Endodermal cell (in vitro differentiated cells): ENCODE data around the gene ZSWIM6. TPM values are rescaled to one million over a fixed set of nuclear protein-coding genes. Genes with fewer than 3 reads are reported as not detected.

Source experiments
- DNase-seq: peaks from one replicate; pipeline ENCODE4 v3.0.0-alpha.2; 2017
- H3K27ac ChIP-seq: 2 replicates; pipeline ENCODE4 v1.5.1; 2013; ENCODE audit warnings: mild to moderate bottlenecking, low read depth, low read length, moderate library complexity
- H3K27me3 ChIP-seq: 2 replicates; pipeline ENCODE4 v1.6.1; 2013; ENCODE audit warnings: mild to moderate bottlenecking, low read length, moderate library complexity; ENCODE audit not compliant: insufficient read depth, control insufficient read depth, poor library complexity, severe bottlenecking
- H3K36me3 ChIP-seq: 2 replicates; pipeline ENCODE4 v1.7.0; 2013; ENCODE audit warnings: mild to moderate bottlenecking, low read length, moderate library complexity; ENCODE audit not compliant: control insufficient read depth, insufficient read depth
- H3K4me1 ChIP-seq: one replicate; pipeline ENCODE4 v1.7.0; 2013; ENCODE audit warnings: low read length; ENCODE audit not compliant: control insufficient read depth, insufficient read depth
- H3K4me3 ChIP-seq: 2 replicates; pipeline ENCODE4 v1.5.1; 2013; ENCODE audit warnings: mild to moderate bottlenecking, low read length, moderate library complexity
- H3K9ac ChIP-seq: 2 replicates; pipeline ENCODE4 v1.6.1; 2013; ENCODE audit warnings: mild to moderate bottlenecking, low read length, moderate library complexity; ENCODE audit not compliant: poor library complexity, severe bottlenecking; ENCODE audit errors: extremely low read depth
- H3K9me3 ChIP-seq: 2 replicates; pipeline ENCODE4 v1.6.1; 2013; ENCODE audit warnings: mild to moderate bottlenecking, low read length, moderate library complexity; ENCODE audit not compliant: control insufficient read depth
- H3K27ac Mint-ChIP-seq: 2 replicates; pipeline ENCODE4 v1.8.0; 2020; ENCODE audit warnings: mixed read lengths
- H3K27me3 Mint-ChIP-seq: 2 replicates; pipeline ENCODE4 v1.8.0; 2021; ENCODE audit warnings: mild to moderate bottlenecking, mixed read lengths; ENCODE audit not compliant: insufficient read depth
- H3K36me3 Mint-ChIP-seq: 2 replicates; pipeline ENCODE4 v1.8.0; 2020; ENCODE audit warnings: low read depth, mixed read lengths
- H3K4me1 Mint-ChIP-seq: 2 replicates; pipeline ENCODE4 v1.8.0; 2020; ENCODE audit warnings: mixed read lengths
- H3K4me3 Mint-ChIP-seq: 2 replicates; pipeline ENCODE4 v1.8.0; 2020; ENCODE audit warnings: mild to moderate bottlenecking, moderate library complexity, mixed read lengths
- H3K9me3 Mint-ChIP-seq: 2 replicates; pipeline ENCODE4 v1.8.0; 2020; ENCODE audit warnings: mild to moderate bottlenecking, mixed read lengths
- CTCF ChIP-seq: fragments of 200-600 bp; sonication (generic); conservative IDR thresholded peaks from 2 replicates; pipeline ENCODE4 v1.5.0; 2021; ENCODE audit warnings: antibody characterized with exemption, mild to moderate bottlenecking
- WGBS, 2 experiments: methylation state at CpG; one replicate each; pipeline versions ENCODE4 v1.1.5 to v1.1.7; 2013; ENCODE audit warnings: missing lambda C conversion rate in 2 of 2, mixed read lengths in 1 of 2; ENCODE audit not compliant: insufficient coverage in 1 of 2, insufficient read length in 1 of 2; 5-methylcytosine and 5-hydroxymethylcytosine counted together
- total RNA-seq, 2 donors: library from RNA; stranded (reverse); fragmentation: NEBNext Ultra II Directional in 1 of 2; extraction: Animal tissue kit (Norgen Biotek cat#: 25700) in 1 of 2; gene quantifications; 2 replicates in 1 of 2; 3 replicates in 1 of 2; pipeline ENCODE4 v1.2.1, GENCODE V29; 2021

ZSWIM6 gene
- total RNA-seq, 2 donors from 2014 or later = 18.1 to 18.8 TPM

- no peak for TF ChIP-seq CTCF
- Histone ChIP-seq H3K36me3 (no peaks in the 10 kb centered on the region), H3K27me3 (peaks cover 12% of the 10 kb centered on the region), H3K27ac (no peak overlapping the region), H3K4me3 (peak overlapping the region; percentile 68), H3K4me1 (peaks cover 35% of the 10 kb centered on the region), H3K9me3 (peaks cover 10% of the 10 kb centered on the region), H3K9ac (no peak overlapping the region)
- no peak for DNase-seq
- Mint-ChIP-seq H3K27ac (peak overlapping the region; percentile 81), H3K9me3 (peaks cover 9% of the 10 kb centered on the region), H3K36me3 (no peaks in the 10 kb centered on the region), H3K4me1 (peaks cover 46% of the 10 kb centered on the region), H3K4me3 (peak overlapping the region; percentile 27), H3K27me3 (peaks cover 26% of the 10 kb centered on the region)
- 84 to 91% methylated on average over 6 of the region's 7 CpGs for WGBS, 2 experiments
These were observed 42.3 kb upstream of the ZSWIM6 start for GRCh38 chr5:61289669-61290306.

GRCh38 chr5:61290791-61291210, 41.3 kb upstream of the ZSWIM6 start:
- Mint-ChIP-seq H3K9me3 (peaks cover 5% of the 10 kb centered on the region), H3K4me3 (no peak overlapping the region), H3K4me1 (peaks cover 46% of the 10 kb centered on the region), H3K27me3 (peaks cover 33% of the 10 kb centered on the region), H3K27ac (no peak overlapping the region), H3K36me3 (no peaks in the 10 kb centered on the region)
- peaks cover 8% of the 10 kb centered on the region for H3K9me3 ChIP-seq
- no peaks in the 10 kb centered on the region for H3K36me3 ChIP-seq
- WGBS, 2 experiments = 85 to 88% methylated on average over 3 to 4 of the region's 4 CpGs
- peaks cover 22% of the 10 kb centered on the region for H3K27me3 ChIP-seq
- H3K4me3 ChIP-seq = no peak overlapping the region
- no peak for DNase-seq
- no peak overlapping the region for H3K9ac ChIP-seq
- no peak for TF ChIP-seq CTCF
- H3K27ac ChIP-seq = no peak overlapping the region
- peaks cover 35% of the 10 kb centered on the region for H3K4me1 ChIP-seq

- H3K27ac ChIP-seq = no peak overlapping the region
- no peaks in the 10 kb centered on the region for H3K36me3 ChIP-seq
- WGBS, 2 experiments = 90 to 91% methylated on average over 6 to 7 of the region's 7 CpGs
- no peak for DNase-seq
- Mint-ChIP-seq H3K4me3 (no peak overlapping the region), H3K27me3 (peaks cover 34% of the 10 kb centered on the region), H3K36me3 (no peaks in the 10 kb centered on the region), H3K27ac (no peak overlapping the region), H3K9me3 (no peaks in the 10 kb centered on the region), H3K4me1 (peaks cover 46% of the 10 kb centered on the region)
- no peaks in the 10 kb centered on the region for H3K9me3 ChIP-seq
- no peak overlapping the region for H3K9ac ChIP-seq
- H3K27me3 ChIP-seq = peaks cover 35% of the 10 kb centered on the region
- H3K4me1 ChIP-seq = peaks cover 35% of the 10 kb centered on the region
- TF ChIP-seq CTCF = no peak
- H3K4me3 ChIP-seq = no peak overlapping the region
These were observed 39.9 kb upstream of the ZSWIM6 start for GRCh38 chr5:61292062-61292657.
